ENCODE data around the gene PFKFB4. TPM values are rescaled to one million over a fixed set of nuclear protein-coding genes. Genes with fewer than 3 reads are reported as not detected.

The PFKFB4 gene
- total and polyA plus RNA-seq, 2 of the 8 experiments (the other 6 are each of a cell fraction or from before 2014, with no cell fraction given): 10.7 to 20.1 TPM

GRCh38 chr3:48555949-48556795, 431 bp downstream of the PFKFB4 start (continued):
- TF ChIP-seq KDM4A (IDR thresholded peaks at IDR 0.05; ENCODE audit: low read depth, low read length, severe bottlenecking): peak; percentile 48

Measured in H1 (cell line).